WERI-Rb-1 (cell line): Measurements from ENCODE around the gene STIM1.

Experiments used
- DNase-seq: peaks from one replicate; pipeline ENCODE4 v3.0.0-alpha.2; 2020
- H3K27ac ChIP-seq: fragments of 250-450 bp; sonication (Bioruptor Pico); 2 replicates; pipeline ENCODE4 v1.5.1; 2020; ENCODE audit warnings: mild to moderate bottlenecking, moderate library complexity
- H3K27me3 ChIP-seq: fragments of 250-450 bp; sonication (Bioruptor Pico); 2 replicates; pipeline ENCODE4 v1.5.1; 2021; ENCODE audit warnings: mild to moderate bottlenecking, low read depth, moderate library complexity; ENCODE audit not compliant: insufficient read depth, severe bottlenecking
- H3K36me3 ChIP-seq: fragments of 250-450 bp; sonication (Bioruptor Pico); 2 replicates; pipeline ENCODE4 v1.5.1; 2020; ENCODE audit warnings: mild to moderate bottlenecking, moderate library complexity
- H3K4me3 ChIP-seq: 2 replicates; pipeline ENCODE4 v1.5.1; 2011; ENCODE audit warnings: low read depth, mild to moderate bottlenecking, control low read depth, low read length
- H3K9me3 ChIP-seq: fragments of 250-450 bp; sonication (Bioruptor Pico); 2 replicates; pipeline ENCODE4 v1.5.1; 2021; ENCODE audit warnings: mild to moderate bottlenecking, moderate library complexity; ENCODE audit not compliant: severe bottlenecking
- CTCF ChIP-seq: IDR thresholded peaks from 2 replicates; pipeline ENCODE4 v1.5.1; 2011; ENCODE audit warnings: low read depth, mild to moderate bottlenecking, control low read depth, inconsistent platforms, low read length

Gene STIM1

GRCh38 chr11:3909901-3910300, 54.4 kb downstream of the STIM1 start:
- H3K27ac ChIP-seq = no peak overlapping the region
- no peaks in the 10 kb centered on the region for H3K9me3 ChIP-seq
- TF ChIP-seq CTCF = no peak
- no peak for DNase-seq
- no peak overlapping the region for H3K4me3 ChIP-seq
- no peaks in the 10 kb centered on the region for H3K36me3 ChIP-seq
- no peaks in the 10 kb centered on the region for H3K27me3 ChIP-seq

DNA sequence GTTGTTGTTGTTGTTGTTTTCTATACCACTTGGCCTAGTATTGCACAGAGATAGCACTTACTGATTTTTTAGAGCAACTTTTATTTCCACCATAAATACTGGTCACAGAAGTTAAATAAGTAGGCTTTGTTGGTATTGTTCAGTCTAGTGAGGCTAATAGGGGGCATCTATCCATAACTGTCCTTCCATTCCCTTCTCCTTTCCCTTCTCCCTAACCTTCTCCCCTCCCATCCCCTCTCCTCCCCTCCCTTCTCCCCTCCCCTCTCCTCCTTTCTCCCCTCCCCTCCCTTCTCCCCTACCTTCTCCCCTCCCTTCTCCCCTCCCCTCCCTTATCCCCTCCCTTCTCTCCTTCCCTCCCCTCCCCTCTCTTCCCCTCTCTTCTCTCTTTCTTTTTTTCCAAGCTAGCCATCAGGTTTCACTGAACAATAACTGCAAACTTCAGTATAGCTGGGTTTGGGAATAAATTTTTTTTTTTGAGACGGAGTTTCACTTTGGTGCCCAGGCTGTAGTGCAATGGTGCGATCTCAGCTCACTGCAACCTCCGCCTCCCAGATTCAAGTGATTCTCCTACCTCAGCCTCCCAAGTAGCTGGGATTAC, 56.5 kb downstream of the STIM1 start:
- Histone ChIP-seq H3K36me3 (no peaks in the 10 kb centered on the region), H3K4me3 (no peak overlapping the region), H3K27me3 (no peaks in the 10 kb centered on the region), H3K9me3 (no peaks in the 10 kb centered on the region), H3K27ac (no peak overlapping the region)
- no peak for DNase-seq
- TF ChIP-seq CTCF = no peak

- no peak overlapping the region for H3K4me3 ChIP-seq
- DNase-seq = no peak
- H3K27me3 ChIP-seq = no peaks in the 10 kb centered on the region
- no peak for TF ChIP-seq CTCF
- no peaks in the 10 kb centered on the region for H3K9me3 ChIP-seq
- H3K36me3 ChIP-seq = no peaks in the 10 kb centered on the region
- no peak overlapping the region for H3K27ac ChIP-seq
These were observed 58.5 kb downstream of the STIM1 start for GRCh38 chr11:3913921-3914320.

DNA sequence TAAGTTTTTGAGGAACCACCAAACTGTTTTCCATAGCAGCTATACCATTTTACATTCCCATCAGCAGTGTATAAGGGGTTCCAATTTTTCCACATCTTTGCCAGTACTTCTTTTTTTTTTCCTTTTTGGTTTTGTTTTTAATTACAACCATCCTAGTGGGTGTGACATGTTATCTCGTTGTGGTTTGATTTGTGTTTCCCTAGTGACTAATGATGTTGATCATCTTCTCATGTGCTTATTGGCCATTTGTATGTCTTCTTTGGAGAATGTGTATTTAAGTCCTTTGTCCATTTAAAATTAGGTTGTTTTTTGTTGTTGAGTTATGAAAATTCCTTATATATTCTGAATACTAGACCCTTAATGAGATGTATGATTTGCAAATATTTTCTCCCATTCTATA, 59.3 kb downstream of the STIM1 start:
- no peak for TF ChIP-seq CTCF
- DNase-seq = no peak
- Histone ChIP-seq H3K27ac (no peak overlapping the region), H3K36me3 (no peaks in the 10 kb centered on the region), H3K4me3 (no peak overlapping the region), H3K9me3 (no peaks in the 10 kb centered on the region), H3K27me3 (no peaks in the 10 kb centered on the region)

GRCh38 chr11:3916962-3917361, 61.5 kb downstream of the STIM1 start:
- Histone ChIP-seq H3K27me3 (no peaks in the 10 kb centered on the region), H3K4me3 (no peak overlapping the region), H3K36me3 (no peaks in the 10 kb centered on the region), H3K27ac (no peak overlapping the region), H3K9me3 (no peaks in the 10 kb centered on the region)
- DNase-seq = no peak
- no peak for TF ChIP-seq CTCF

- no peak overlapping the region for H3K4me3 ChIP-seq
- TF ChIP-seq CTCF = no peak
These were observed 64.8 kb downstream of the STIM1 start for GRCh38 chr11:3920148-3920852.

More at GRCh38 chr11:3920148-3920852, 64.8 kb downstream of the STIM1 start:
- DNase-seq = no peak
- Histone ChIP-seq H3K36me3 (no peaks in the 10 kb centered on the region), H3K9me3 (no peaks in the 10 kb centered on the region), H3K27me3 (no peaks in the 10 kb centered on the region), H3K27ac (no peak overlapping the region)
